Measurements from ENCODE around the gene ANKRD11. TPM values are rescaled to one million over a fixed set of nuclear protein-coding genes. Genes with fewer than 3 reads are reported as not detected.

The ANKRD11 gene
- 61.8 and 93.9 TPM in 2 replicates for total RNA-seq

GRCh38 chr16:89490439-89491237, at the start of gene ANKRD11:
ANKRD11 (minus strand) TSS chr16:89490561; CDS start chr16:89317019, 173,542 bp downstream.

GRCh38 chr16:89507834-89508590, 17.7 kb upstream of the ANKRD11 start, which contains the start of gene SPG7:
SPG7 (plus strand) TSS chr16:89508403; CDS start chr16:89508418, 15 bp downstream.

Other genes starting within 250 kb of the ANKRD11 start
- gene SPG7, start 17.8 kb upstream of the ANKRD11 start, total RNA-seq = 105 and 142 TPM in 2 replicates
- gene RPL13, start 70.1 kb upstream of the ANKRD11 start, total RNA-seq = 2,185 and 2,282 TPM in 2 replicates
- gene CPNE7, start 85.2 kb upstream of the ANKRD11 start, total RNA-seq = 1.3 and 16.1 TPM in 2 replicates
- not detected in 2 replicates for gene DPEP1, start 123.1 kb upstream of the ANKRD11 start, total RNA-seq
- 60.9 and 61.9 TPM in 2 replicates for gene CHMP1A, start 167.1 kb upstream of the ANKRD11 start, total RNA-seq
- gene SPATA33, start 167.3 kb upstream of the ANKRD11 start, total RNA-seq = 2.2 and 3.2 TPM in 2 replicates
- 32.4 and 42.5 TPM in 2 replicates for gene CDK10, start 196.1 kb upstream of the ANKRD11 start, total RNA-seq
- gene SPATA2L, start 211.1 kb upstream of the ANKRD11 start, total RNA-seq = 8.8 and 15.6 TPM in 2 replicates
- gene VPS9D1, start 230.3 kb upstream of the ANKRD11 start, total RNA-seq = 9.8 and 13.8 TPM in 2 replicates
- gene ZNF276, start 231.0 kb upstream of the ANKRD11 start, total RNA-seq = 9.4 and 19.6 TPM in 2 replicates

Data from smooth muscle cell of the pulmonary artery (primary cell).